SH-SY5Y (cell line): ENCODE measurements around the gene NPW.

ENCODE experiments used
- GATA2 ChIP-seq: IDR thresholded peaks from 2 replicates; pipeline ENCODE4 v1.6.1; 2011; ENCODE audit warnings: mild to moderate bottlenecking, low read depth, low read length
- GATA3 ChIP-seq: IDR thresholded peaks from 2 replicates; pipeline ENCODE4 v1.6.1; 2011; ENCODE audit warnings: low read depth, mild to moderate bottlenecking, low read length, moderate library complexity

GRCh38 chr16:2058420-2058819 lies 38.8 kb downstream of the NPW start:
- TF ChIP-seq GATA2 (no peak), GATA3 (no peak)
